Activated T-helper 2 cell treated with anti-CD3 and anti-CD28 coated beads, Interferon-gamma antibody, Interleukin-2, Interleukin-4, amounts not matched to agents 10 μg/mL and 5 μg/mL and 100 μg/mL, durations not matched to agents 14 hours and 24 hours and 36 hours (primary cell): ENCODE results near the gene CCND1. TPM values are rescaled to one million over a fixed set of nuclear protein-coding genes. Genes with fewer than 3 reads are reported as not detected.
A peak's percentile ranks its signal among the peaks of the same experiment; 100 is the strongest.
"Not testable (repeated sequence)": the region's sequence is repeated elsewhere in the genome, so short reads cannot be mapped to it uniquely, and the experiment has no call there.

Source experiments
- DNase-seq: peaks from one replicate; pipeline ENCODE4 v3.0.0; 2021; ENCODE audit warnings: low spot score
- H3K27ac Mint-ChIP-seq: one replicate; pipeline ENCODE4 v1.8.0; 2021; ENCODE audit warnings: mixed read lengths
- H3K27me3 Mint-ChIP-seq: one replicate; pipeline ENCODE4 v1.8.0; 2021; ENCODE audit warnings: low read depth, mixed read lengths
- H3K36me3 Mint-ChIP-seq: one replicate; pipeline ENCODE4 v1.8.0; 2021; ENCODE audit warnings: low read depth, mixed read lengths
- H3K4me1 Mint-ChIP-seq: one replicate; pipeline ENCODE4 v1.8.0; 2021; ENCODE audit warnings: low read depth, mixed read lengths
- H3K4me3 Mint-ChIP-seq: one replicate; pipeline ENCODE4 v1.8.0; 2021; ENCODE audit warnings: low read depth, mild to moderate bottlenecking, moderate library complexity, mixed read lengths
- H3K9me3 Mint-ChIP-seq: one replicate; pipeline ENCODE4 v1.8.0; 2021; ENCODE audit warnings: mixed read lengths
- intact Hi-C: fragments of 100-400 bp; cut with micrococcal nuclease; formaldehyde crosslinking; loops from one replicate; pipeline ENCODE4 v1.15.1; 2023
- total RNA-seq: library from RNA; stranded (reverse); gene quantifications from 2 replicates; pipeline ENCODE4 v1.2.3, GENCODE V29; 2022

The CCND1 gene
- total RNA-seq, 1 donor from 2014 or later = 1.2 TPM

GRCh38 chr11:69674886-69675714 is 34.1 kb downstream of the CCND1 start, which contains the start of gene LTO1:
Gene LTO1 (minus strand): TSS chr11:69675353. CDS start chr11:69675239, 114 bp downstream.
- Mint-ChIP-seq H3K36me3 (peaks cover 30% of the 10 kb centered on the region), H3K27ac (peak within 1 kb of the TSS; percentile 88), H3K9me3 (no peaks in the 10 kb centered on the region), H3K4me1 (peaks cover 19% of the 10 kb centered on the region), H3K4me3 (peak within 1 kb of the TSS; percentile 96), H3K27me3 (peaks cover 8% of the 10 kb centered on the region)
- DNase-seq = peak; percentile 89
- intact Hi-C loops = loop anchor here (2.0 kb wide), 2 partner anchors 32 to 528 kb away; partner anchors contain the start of gene FADD

- H3K27ac Mint-ChIP-seq = no peak overlapping the region
- peaks cover 10% of the 10 kb centered on the region for H3K27me3 Mint-ChIP-seq
- DNase-seq = no peak
- no peak overlapping the region for H3K4me3 Mint-ChIP-seq
- H3K4me1 Mint-ChIP-seq = peaks cover 14% of the 10 kb centered on the region
- intact Hi-C loops = no loop called here
- no peaks in the 10 kb centered on the region for H3K9me3 Mint-ChIP-seq
- peaks cover 4% of the 10 kb centered on the region for H3K36me3 Mint-ChIP-seq
Measured at GRCh38 chr11:69677749-69678148, 36.8 kb downstream of the CCND1 start.

DNA sequence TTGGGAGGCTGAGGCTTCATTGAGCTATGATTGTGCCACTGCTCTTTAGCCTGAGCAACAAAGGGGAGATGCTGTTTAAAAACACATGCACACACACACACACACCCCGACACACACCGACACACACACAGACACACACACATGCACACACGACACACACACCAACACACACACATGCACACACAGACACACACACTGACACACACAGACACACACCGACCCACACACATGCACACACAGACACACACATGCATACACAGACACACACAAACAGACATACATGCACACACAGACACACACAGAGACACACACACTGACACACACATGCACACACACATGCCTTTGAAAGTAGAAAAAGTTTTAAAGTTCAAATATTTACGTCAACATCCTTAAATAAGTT is 39.7 kb downstream of the CCND1 start:
- no peaks in the 10 kb centered on the region for H3K36me3 Mint-ChIP-seq
- H3K27me3 Mint-ChIP-seq = peaks cover 10% of the 10 kb centered on the region
- H3K9me3 Mint-ChIP-seq = no peaks in the 10 kb centered on the region
- H3K27ac Mint-ChIP-seq = no peak overlapping the region
- H3K4me1 Mint-ChIP-seq = peaks cover 3% of the 10 kb centered on the region
- no peak overlapping the region for H3K4me3 Mint-ChIP-seq
- no peak for DNase-seq
- intact Hi-C loops = no loop called here

DNA sequence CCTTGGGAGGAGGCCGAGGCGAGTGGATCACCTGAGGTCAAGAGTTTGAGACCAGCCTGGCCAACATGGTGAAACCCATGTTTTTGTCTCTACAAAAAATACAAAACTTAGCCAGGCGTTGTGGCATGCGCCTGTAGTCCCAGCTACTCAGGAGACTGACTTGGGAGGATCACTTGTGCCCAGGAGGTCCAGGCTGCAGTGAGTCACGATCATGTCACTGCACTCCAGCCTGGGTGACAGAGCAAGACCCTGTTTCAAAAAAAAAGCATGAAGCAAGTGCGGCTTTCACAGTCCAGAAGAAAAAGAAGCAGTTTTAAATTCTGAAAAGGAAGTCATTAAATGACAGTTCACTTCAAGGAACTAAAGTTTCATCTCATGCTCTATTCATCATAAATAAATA is 41.3 kb downstream of the CCND1 start:
- Mint-ChIP-seq H3K27ac (no peak overlapping the region), H3K4me3 (no peak overlapping the region), H3K9me3 (no peaks in the 10 kb centered on the region), H3K36me3 (no peaks in the 10 kb centered on the region), H3K4me1 (peaks cover 3% of the 10 kb centered on the region), H3K27me3 (peaks cover 12% of the 10 kb centered on the region)
- intact Hi-C loops = no loop called here
- DNase-seq = no peak

GRCh38 chr11:69682681-69683326 is 41.8 kb downstream of the CCND1 start:
- Mint-ChIP-seq H3K4me1 (peaks cover 3% of the 10 kb centered on the region), H3K36me3 (no peaks in the 10 kb centered on the region), H3K4me3 (no peak overlapping the region), H3K27ac (no peak overlapping the region), H3K27me3 (peaks cover 12% of the 10 kb centered on the region), H3K9me3 (no peaks in the 10 kb centered on the region)
- intact Hi-C loops = no loop called here
- no peak for DNase-seq

DNA sequence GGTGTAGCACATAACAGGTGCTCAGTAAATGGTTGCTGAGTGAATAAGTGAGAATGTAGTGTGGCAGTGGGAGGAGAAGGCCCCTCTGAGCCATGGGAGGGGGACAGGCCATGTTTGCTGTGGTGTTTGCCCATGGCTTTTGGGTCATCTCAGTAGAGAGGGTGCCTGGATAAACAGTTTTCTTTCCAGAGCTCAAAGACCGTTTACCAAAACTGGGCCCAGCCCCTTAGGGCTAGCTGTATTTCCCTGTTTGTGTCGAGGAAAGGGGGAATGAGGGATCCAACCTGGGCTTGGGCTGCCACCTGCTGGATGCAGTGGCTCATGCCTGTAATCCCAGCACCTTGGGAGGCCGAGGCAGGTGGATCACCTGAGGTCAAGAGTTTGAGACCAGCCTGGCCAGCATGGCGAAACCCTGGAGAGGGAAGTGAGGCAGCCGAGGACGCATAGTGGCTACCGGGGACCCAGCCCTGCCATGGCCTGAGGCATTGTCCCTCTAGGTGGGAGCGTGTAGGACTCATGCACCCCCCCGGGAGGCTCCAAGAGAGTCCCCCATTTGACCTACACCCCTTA is 42.9 kb downstream of the CCND1 start:
- intact Hi-C loops = no loop called here
- Mint-ChIP-seq H3K36me3 (no peaks in the 10 kb centered on the region), H3K4me3 (no peak overlapping the region), H3K9me3 (no peaks in the 10 kb centered on the region), H3K27ac (no peak overlapping the region), H3K4me1 (peaks cover 9% of the 10 kb centered on the region), H3K27me3 (peaks cover 6% of the 10 kb centered on the region)
- no peak for DNase-seq

DNA sequence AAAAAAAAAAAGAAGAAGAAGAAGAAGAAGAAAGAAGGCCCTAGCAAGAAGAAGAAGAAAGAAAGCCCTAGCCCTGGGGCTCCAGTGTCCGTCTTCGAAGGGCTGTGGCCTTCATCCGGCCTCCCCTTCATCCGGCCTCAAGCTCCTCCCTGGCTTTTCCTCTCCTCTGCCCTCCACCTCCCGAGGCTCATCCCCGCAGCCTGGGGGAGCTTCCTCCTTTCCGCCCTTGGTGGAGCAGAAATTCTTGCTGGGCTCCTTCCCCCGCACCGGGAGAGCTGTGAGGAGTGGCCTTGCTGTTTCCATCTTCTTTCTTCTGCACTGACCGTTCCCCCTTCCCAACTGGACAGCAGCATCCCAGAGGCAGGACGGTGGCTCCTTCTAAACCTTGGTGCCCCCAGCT is 43.7 kb downstream of the CCND1 start:
- no peak for DNase-seq
- peaks cover 4% of the 10 kb centered on the region for H3K27me3 Mint-ChIP-seq
- no peak overlapping the region for H3K27ac Mint-ChIP-seq
- peaks cover 11% of the 10 kb centered on the region for H3K4me1 Mint-ChIP-seq
- intact Hi-C loops = loop anchor here (5.0 kb wide), 2 partner anchors 118 to 513 kb away; no protein-coding TSS in a partner anchor
- H3K36me3 Mint-ChIP-seq = no peaks in the 10 kb centered on the region
- H3K4me3 Mint-ChIP-seq = no peak overlapping the region
- no peaks in the 10 kb centered on the region for H3K9me3 Mint-ChIP-seq

GRCh38 chr11:69685348-69685747 is 44.4 kb downstream of the CCND1 start:
- intact Hi-C loops = loop anchor here (5.0 kb wide), 2 partner anchors 117 to 512 kb away; no protein-coding TSS in a partner anchor
- Mint-ChIP-seq H3K27me3 (peaks cover 4% of the 10 kb centered on the region), H3K4me1 (peaks cover 14% of the 10 kb centered on the region), H3K27ac (no peak overlapping the region), H3K4me3 (no peak overlapping the region), H3K36me3 (no peaks in the 10 kb centered on the region), H3K9me3 (no peaks in the 10 kb centered on the region)
- DNase-seq = no peak

DNA sequence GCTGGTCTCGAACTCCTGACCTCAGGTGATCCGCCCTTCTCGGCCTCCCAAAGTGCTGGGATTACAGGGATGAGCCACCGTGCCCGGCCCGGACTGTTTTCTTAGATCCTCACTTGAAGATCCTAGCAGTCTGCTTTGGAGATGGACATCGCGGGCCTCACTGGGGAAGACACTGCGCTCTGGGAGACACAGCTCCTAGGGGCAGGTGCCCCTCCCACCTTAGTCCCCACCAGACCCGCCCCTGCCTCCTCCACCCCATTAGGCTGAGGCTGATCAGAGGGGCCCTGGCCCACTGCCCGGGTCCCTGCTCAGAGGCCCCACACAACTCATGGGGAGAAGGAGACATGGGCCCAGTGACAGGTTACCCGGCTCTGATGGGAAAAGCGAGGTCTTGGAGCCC is 45.5 kb downstream of the CCND1 start:
- peaks cover 14% of the 10 kb centered on the region for H3K4me1 Mint-ChIP-seq
- no peak overlapping the region for H3K4me3 Mint-ChIP-seq
- no peaks in the 10 kb centered on the region for H3K9me3 Mint-ChIP-seq
- DNase-seq = no peak
- H3K36me3 Mint-ChIP-seq = no peaks in the 10 kb centered on the region
- intact Hi-C loops = loop anchor here (1.0 to 5.0 kb wide), 3 partner anchors 116 to 511 kb away; no protein-coding TSS in a partner anchor
- H3K27me3 Mint-ChIP-seq = peaks cover 1% of the 10 kb centered on the region
- H3K27ac Mint-ChIP-seq = no peak overlapping the region

DNA sequence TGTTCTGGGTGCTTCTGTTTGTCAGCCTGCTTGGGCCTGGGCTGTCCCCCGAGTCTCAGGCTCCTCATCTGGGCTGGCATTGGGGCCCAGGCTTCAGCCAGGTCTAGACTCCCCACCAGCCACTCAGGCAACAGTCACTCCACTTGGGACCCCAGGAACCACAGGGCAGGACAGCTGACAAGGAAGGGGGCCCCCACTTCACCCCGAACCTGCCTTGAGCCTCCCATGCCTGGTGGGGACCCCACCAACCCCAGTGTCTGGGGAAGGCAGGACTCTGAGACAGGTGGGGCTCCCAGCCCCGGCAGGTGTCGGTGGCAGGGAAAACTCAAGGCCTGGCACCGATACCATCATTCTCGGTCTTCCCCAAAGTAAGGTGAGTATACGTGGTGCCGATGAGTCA is 45.9 kb downstream of the CCND1 start:
- no peak overlapping the region for H3K27ac Mint-ChIP-seq
- DNase-seq = no peak
- no peaks in the 10 kb centered on the region for H3K36me3 Mint-ChIP-seq
- no peaks in the 10 kb centered on the region for H3K9me3 Mint-ChIP-seq
- peaks cover 14% of the 10 kb centered on the region for H3K4me1 Mint-ChIP-seq
- no peak overlapping the region for H3K4me3 Mint-ChIP-seq
- H3K27me3 Mint-ChIP-seq = peaks cover 3% of the 10 kb centered on the region
- intact Hi-C loops = loop anchor here (1.0 to 5.0 kb wide), 3 partner anchors 115 to 510 kb away; no protein-coding TSS in a partner anchor

DNA sequence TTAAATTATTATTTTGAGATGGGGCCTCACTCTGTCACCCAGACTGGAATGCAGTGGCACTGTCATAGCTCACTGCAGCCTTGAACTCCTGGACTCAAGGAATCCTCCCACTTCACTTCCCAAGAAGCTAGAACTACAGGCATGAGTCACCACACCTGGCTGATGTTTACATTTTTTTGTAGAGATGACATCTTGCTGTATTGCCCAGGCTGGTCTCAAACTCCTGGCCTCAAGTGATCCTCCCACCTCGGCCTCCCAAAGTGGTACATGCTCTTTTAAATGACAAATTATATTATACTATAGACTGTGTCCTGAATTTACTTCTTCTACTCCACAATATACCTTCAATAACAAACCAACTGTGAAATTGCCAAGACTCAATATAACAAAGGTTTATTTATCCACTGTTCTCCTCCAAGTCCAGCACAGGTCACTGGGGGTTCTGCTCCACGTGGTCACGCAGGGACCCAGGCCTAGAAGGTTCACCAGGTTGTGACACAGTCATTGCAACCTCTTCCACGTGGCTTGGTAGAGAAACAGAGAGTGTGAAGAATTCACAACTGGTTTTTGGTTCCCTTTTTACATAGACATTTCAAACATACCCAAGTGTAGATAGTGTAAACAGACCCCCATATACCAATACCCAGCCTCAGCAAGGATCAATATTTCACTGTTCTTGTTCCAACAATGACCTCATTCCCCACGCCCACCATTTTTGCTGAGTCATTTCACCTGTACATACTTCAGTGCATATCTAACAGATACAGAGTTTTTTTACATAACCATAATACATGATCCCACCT is 47.2 kb downstream of the CCND1 start:
- H3K4me3 Mint-ChIP-seq, H3K9me3 Mint-ChIP-seq, H3K27me3 Mint-ChIP-seq, DNase-seq, H3K36me3 Mint-ChIP-seq, H3K27ac Mint-ChIP-seq: not testable (repeated sequence)
- H3K4me1 Mint-ChIP-seq = peaks cover 14% of the 10 kb centered on the region
- intact Hi-C loops = loop anchor here (5.0 kb wide), 2 partner anchors 114 to 509 kb away; no protein-coding TSS in a partner anchor
